GM12878 (cell line): ENCODE results near the gene MDH1B. TPM values are rescaled to one million over a fixed set of nuclear protein-coding genes. Genes with fewer than 3 reads are reported as not detected.

Source experiments
- ATAC-seq: fragments of 200-7000 bp; cut with Tn5 transposase; 3 replicates; pipeline ENCODE4 v1.9.1; 2020; ENCODE audit warnings: mild to moderate bottlenecking, moderate library complexity
- BruUV-seq: library from RNA; stranded (reverse); fragments of 400-500 nt; replicated peaks from 2 replicates; lab custom pipeline; 2021; lab: Mats Ljungman, UMichigan
- CTCF ChIA-PET: fragments of 300-600 bp; sonication (Branson Sonifier 250); formaldehyde crosslinking; extraction: SDS; loops from one replicate; lab custom pipeline; 2021; ENCODE audit warnings: inconsistent platforms; lab: Yijun Ruan, JAX
- POLR2A ChIA-PET: fragments of 350-600 bp; formaldehyde crosslinking; extraction: SDS; loops from one replicate; lab custom pipeline; 2021; ENCODE audit warnings: inconsistent platforms; lab: Charles Lee
- RAD21 ChIA-PET: fragments of 300-600 bp; sonication (Branson Sonifier 250); formaldehyde crosslinking; loops from one replicate; lab custom pipeline; 2023; ENCODE audit warnings: antibody characterized with exemption; ENCODE audit not compliant: unreplicated experiment; lab: Charles Lee
- SMC1A ChIA-PET: fragments of 300-600 bp; sonication (Branson Sonifier 250); formaldehyde crosslinking; loops from one replicate; lab custom pipeline; 2023; ENCODE audit not compliant: unreplicated experiment, uncharacterized antibody; lab: Charles Lee
- DNase-seq: peaks from one replicate; pipeline ENCODE4 v3.0.0-alpha.2; 2011; ENCODE audit warnings: low read depth, low spot score
- FAIRE-seq: peaks from 3 replicates; lab custom pipeline; 2011; peaks lifted over from hg19 to GRCh38; lab: Jason Lieb, UNC
- H2AFZ ChIP-seq: 2 replicates; pipeline ENCODE4 v1.6.0; 2011; ENCODE audit warnings: low read depth, low read length, control low read depth; ENCODE audit not compliant: control insufficient read depth
- H3K27ac ChIP-seq: 2 replicates; pipeline ENCODE4 v1.5.1; 2011; ENCODE audit warnings: control low read depth; ENCODE audit not compliant: control insufficient read depth, insufficient read depth
- H3K27me3 ChIP-seq, 2 experiments: replicated peaks in 1 of 2; 2 replicates each; pipeline versions ENCODE4 v1.6.0 to v1.6.1; 2011; ENCODE audit warnings: low read length in 1 of 2; ENCODE audit not compliant: control insufficient read depth in 2 of 2, insufficient read depth in 2 of 2
- H3K36me3 ChIP-seq, 2 experiments: 2 replicates each; pipeline ENCODE4 v1.5.1; 2011; ENCODE audit warnings: low read length in 1 of 2; ENCODE audit not compliant: control insufficient read depth in 2 of 2, insufficient read depth in 2 of 2
- H3K4me1 ChIP-seq: 2 replicates; pipeline ENCODE4 v1.6.1; 2011; ENCODE audit warnings: mild to moderate bottlenecking, low read length, moderate library complexity, mixed read lengths; ENCODE audit not compliant: control insufficient read depth, insufficient read depth
- H3K4me2 ChIP-seq: 2 replicates; pipeline ENCODE4 v1.6.0; 2011; ENCODE audit warnings: control low read depth; ENCODE audit not compliant: control insufficient read depth, insufficient read depth
- H3K4me3 ChIP-seq: fragments of 200-600 bp; sonication (generic); 2 replicates; pipeline ENCODE4 v1.5.1; 2016
- H3K79me2 ChIP-seq: 2 replicates; pipeline ENCODE4 v1.6.0; 2011; ENCODE audit warnings: low read length; ENCODE audit not compliant: control insufficient read depth, insufficient read depth
- H3K9ac ChIP-seq: 2 replicates; pipeline ENCODE4 v1.8.0; 2011; ENCODE audit warnings: low read length, control low read depth, mixed read lengths; ENCODE audit not compliant: control insufficient read depth, insufficient read depth
- H3K9me3 ChIP-seq: replicated peaks from 3 replicates; pipeline ENCODE4 v1.5.1; 2011; ENCODE audit warnings: mild to moderate bottlenecking, low read length; ENCODE audit not compliant: control insufficient read depth, insufficient read depth
- H4K20me1 ChIP-seq: 2 replicates; pipeline ENCODE4 v1.6.0; 2011; ENCODE audit not compliant: control insufficient read depth, insufficient read depth
- ATF7 ChIP-seq: fragments of 450-650 bp; IDR thresholded peaks from 2 replicates; pipeline ENCODE4 v1.6.1; 2016; ENCODE audit warnings: low read depth, mild to moderate bottlenecking
- CEBPB ChIP-seq, 2 experiments: fragments of 150-350 bp in 1 of 2; IDR thresholded peaks; 2 replicates each; pipeline ENCODE4 v1.6.1; 2012 to 2014; ENCODE audit warnings: low read depth in 2 of 2, low read length in 2 of 2, borderline replicate concordance in 1 of 2, inconsistent platforms in 1 of 2
- CHD4 ChIP-seq: fragments of 200-600 bp; sonication (generic); IDR thresholded peaks from 2 replicates; pipeline ENCODE4 v1.6.1; 2016; ENCODE audit warnings: mild to moderate bottlenecking
- DPF2 ChIP-seq: fragments of 450-650 bp; IDR thresholded peaks from 2 replicates; pipeline ENCODE4 v1.6.1; 2017; ENCODE audit warnings: mild to moderate bottlenecking
- ESRRA ChIP-seq: IDR thresholded peaks from 2 replicates; pipeline ENCODE4 v1.6.1; 2012; ENCODE audit warnings: mild to moderate bottlenecking, low read length, improper control_type of control experiment
- ETV6 ChIP-seq, 2 experiments: fragments of 450-650 bp in 1 of 2; IDR thresholded peaks in 1 of 2; conservative IDR thresholded peaks in 1 of 2; 2 replicates each; pipeline ENCODE4 v1.6.1; 2014; ENCODE audit warnings: antibody characterized with exemption in 1 of 2, borderline replicate concordance in 1 of 2, low read depth in 1 of 2, mild to moderate bottlenecking in 1 of 2, moderate library complexity in 1 of 2
- EZH2 ChIP-seq: IDR thresholded peaks from 2 replicates; pipeline ENCODE4 v1.6.1; 2012; ENCODE audit warnings: low read depth, mild to moderate bottlenecking, control low read depth, inconsistent platforms, low read length, borderline replicate concordance; ENCODE audit not compliant: control insufficient read depth
- IKZF1 ChIP-seq: fragments of 450-650 bp; conservative IDR thresholded peaks from 2 replicates; pipeline ENCODE4 v1.6.1; 2017; ENCODE audit warnings: antibody characterized with exemption, mild to moderate bottlenecking
- IKZF2 ChIP-seq, 2 experiments: fragments of 450-650 bp; IDR thresholded peaks; 2 replicates each; pipeline ENCODE4 v1.6.1; 2017; ENCODE audit warnings: mild to moderate bottlenecking in 2 of 2, moderate library complexity in 2 of 2
- JUNB ChIP-seq: IDR thresholded peaks from 2 replicates; pipeline ENCODE4 v1.6.1; 2016; ENCODE audit warnings: antibody characterized with exemption, mild to moderate bottlenecking
- JUND ChIP-seq: IDR thresholded peaks from 2 replicates; pipeline ENCODE4 v1.6.1; 2012; ENCODE audit warnings: low read depth, mild to moderate bottlenecking, low read length, improper control_type of control experiment, moderate library complexity
- KDM1A ChIP-seq: fragments of 200-600 bp; sonication (generic); IDR thresholded peaks from 2 replicates; pipeline ENCODE4 v1.6.1; 2016; ENCODE audit warnings: borderline replicate concordance
- MXI1 ChIP-seq: fragments of 150-350 bp; IDR thresholded peaks from 2 replicates; pipeline ENCODE4 v1.6.1; 2011; ENCODE audit warnings: low read depth, mild to moderate bottlenecking, inconsistent platforms, low read length, improper control_type of control experiment
- NFYB ChIP-seq: IDR thresholded peaks from 2 replicates; pipeline ENCODE4 v1.6.1; 2011; ENCODE audit warnings: low read depth, mild to moderate bottlenecking, low read length, improper control_type of control experiment, moderate library complexity; ENCODE audit not compliant: insufficient read depth
- PAX8 ChIP-seq: fragments of 450-650 bp; IDR thresholded peaks from 2 replicates; pipeline ENCODE4 v1.6.1; 2017; ENCODE audit warnings: mild to moderate bottlenecking, moderate library complexity
- SMC3 ChIP-seq: IDR thresholded peaks from 2 replicates; pipeline ENCODE4 v1.6.1; 2011; ENCODE audit warnings: low read length, improper control_type of control experiment, borderline replicate concordance
- SUZ12 ChIP-seq: fragments of 200-600 bp; sonication (generic); IDR thresholded peaks from one replicate; pipeline ENCODE4 v1.6.1; 2018; ENCODE audit warnings: antibody characterized with exemption, mild to moderate bottlenecking; ENCODE audit not compliant: unreplicated experiment
- WGBS: methylation state at CpG from one replicate; pipeline ENCODE4 v1.1.6; 2016; ENCODE audit warnings: low lambda C conversion rate; ENCODE audit not compliant: insufficient replicate concordance, insufficient coverage; ENCODE audit errors: missing lambda C conversion rate; 5-methylcytosine and 5-hydroxymethylcytosine counted together
- in situ Hi-C: fragments of 300-500 bp; cut with MboI; formaldehyde crosslinking; loops from 9 replicates; pipeline ENCODE4 v1.14.3; 2018; ENCODE audit warnings: mixed read lengths
- intact Hi-C: fragments of 100-400 bp; cut with micrococcal nuclease; formaldehyde crosslinking; loops from one replicate; pipeline ENCODE4 v1.14.2; 2022; ENCODE audit not compliant: unreplicated experiment
- polyA plus RNA-seq, 11 experiments: library from polyadenylated mRNA; depleted of rRNA in 4 of 11; unstranded in 6 of 11; stranded (reverse) in 5 of 11; fragments of >200 nt; fragmentation: Nextera tagmentation in 4 of 11; fragmentation: Illumina TruSeq in 1 of 11; extraction: Ambion mirVana in 4 of 11; extraction: Trizol in 1 of 11; gene quantifications; 1 replicate in 1 of 11; 2 replicates in 10 of 11; pipeline versions ENCODE4 v1.2.1 to v1.2.3, GENCODE V29; 2011 to 2016; ENCODE audit warnings: inconsistent platforms in 2 of 11, missing spikeins in 2 of 11, low read depth in 1 of 11
- total RNA-seq, 4 experiments: library from RNA; depleted of rRNA in 3 of 4; stranded (reverse); fragments of >200 nt in 3 of 4; fragmentation: Illumina TruSeq in 1 of 4; extraction: Trizol in 1 of 4; gene quantifications; 2 replicates each; pipeline versions ENCODE4 v1.2.1 to v1.2.3, GENCODE V29; 2013 to 2021
- TF ChIP-seq, protein P1 (sequence below): fragments of 150-350 bp; IDR thresholded peaks from 2 replicates; pipeline ENCODE4 v1.6.1; 2014; ENCODE audit warnings: mild to moderate bottlenecking, low read depth, low read length
- TF ChIP-seq, protein P2 (sequence below): IDR thresholded peaks from 2 replicates; pipeline ENCODE4 v1.6.1; 2012; ENCODE audit warnings: mild to moderate bottlenecking, low read depth, low read length

Gene MDH1B
- total and polyA plus RNA-seq, 10 of the 15 experiments (the other 5 are each of a cell fraction or from before 2014, with no cell fraction given) = 0.47 to 1.6 (median 0.98) TPM

- no peaks in the 10 kb centered on the region for H3K9me3 ChIP-seq
- H4K20me1 ChIP-seq = no peaks in the 10 kb centered on the region
- no peaks in the 10 kb centered on the region for H3K79me2 ChIP-seq
- H2AFZ ChIP-seq = no peak overlapping the region
- DNase-seq (no peak), FAIRE-seq (no peak), ATAC-seq (no peak)
- no peak overlapping the region for H3K27ac ChIP-seq
- ChIA-PET SMC1A (interaction anchor here (0.6 kb wide), 1 partner anchor 534 kb away, joined by 3 read pairs; no protein-coding TSS in a partner anchor), POLR2A (no interaction called here), RAD21 (no interaction called here), CTCF (no interaction called here)
- intact Hi-C loops (loop anchor here (10.0 kb wide), 2 partner anchors 270 to 550 kb away; no protein-coding TSS in a partner anchor), in situ Hi-C loops (no loop called here)
- H3K27me3 ChIP-seq = no peaks in the 10 kb centered on the region
- 54% methylated on average over 4 of the region's 5 CpGs for WGBS
- no TSS peak for BruUV-seq
- H3K4me1 ChIP-seq = no peaks in the 10 kb centered on the region
- no peak overlapping the region for H3K4me3 ChIP-seq
- no peaks in the 10 kb centered on the region for H3K36me3 ChIP-seq
- no peak overlapping the region for H3K4me2 ChIP-seq
- H3K9ac ChIP-seq = no peak overlapping the region
- TF ChIP-seq SUZ12 (no peak), ESRRA (no peak), SMC3 (no peak), EZH2 (no peak), IKZF2 (IDR thresholded peaks at IDR 0.05) (no peak), ETV6 (conservative IDR thresholded peaks at IDR 0.05 in 1 of 2, IDR thresholded peaks at IDR 0.05 in 1 of 2; ENCODE audit: borderline replicate concordance in 1 of 2, low read depth in 1 of 2) (no peak), DPF2 (no peak), PAX8 (no peak), NFYB (no peak), CEBPB (IDR thresholded peaks at IDR 0.05; ENCODE audit: borderline replicate concordance in 1 of 2, low read depth in 2 of 2, low read length in 2 of 2) (no peak), JUNB (no peak), CHD4 (no peak), IKZF1 (no peak), KDM1A (no peak), JUND (no peak), ATF7 (no peak), MXI1 (no peak)
- TF ChIP-seq, protein P1, sequence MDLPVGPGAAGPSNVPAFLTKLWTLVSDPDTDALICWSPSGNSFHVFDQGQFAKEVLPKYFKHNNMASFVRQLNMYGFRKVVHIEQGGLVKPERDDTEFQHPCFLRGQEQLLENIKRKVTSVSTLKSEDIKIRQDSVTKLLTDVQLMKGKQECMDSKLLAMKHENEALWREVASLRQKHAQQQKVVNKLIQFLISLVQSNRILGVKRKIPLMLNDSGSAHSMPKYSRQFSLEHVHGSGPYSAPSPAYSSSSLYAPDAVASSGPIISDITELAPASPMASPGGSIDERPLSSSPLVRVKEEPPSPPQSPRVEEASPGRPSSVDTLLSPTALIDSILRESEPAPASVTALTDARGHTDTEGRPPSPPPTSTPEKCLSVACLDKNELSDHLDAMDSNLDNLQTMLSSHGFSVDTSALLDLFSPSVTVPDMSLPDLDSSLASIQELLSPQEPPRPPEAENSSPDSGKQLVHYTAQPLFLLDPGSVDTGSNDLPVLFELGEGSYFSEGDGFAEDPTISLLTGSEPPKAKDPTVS = no peak
- TF ChIP-seq, protein P2, sequence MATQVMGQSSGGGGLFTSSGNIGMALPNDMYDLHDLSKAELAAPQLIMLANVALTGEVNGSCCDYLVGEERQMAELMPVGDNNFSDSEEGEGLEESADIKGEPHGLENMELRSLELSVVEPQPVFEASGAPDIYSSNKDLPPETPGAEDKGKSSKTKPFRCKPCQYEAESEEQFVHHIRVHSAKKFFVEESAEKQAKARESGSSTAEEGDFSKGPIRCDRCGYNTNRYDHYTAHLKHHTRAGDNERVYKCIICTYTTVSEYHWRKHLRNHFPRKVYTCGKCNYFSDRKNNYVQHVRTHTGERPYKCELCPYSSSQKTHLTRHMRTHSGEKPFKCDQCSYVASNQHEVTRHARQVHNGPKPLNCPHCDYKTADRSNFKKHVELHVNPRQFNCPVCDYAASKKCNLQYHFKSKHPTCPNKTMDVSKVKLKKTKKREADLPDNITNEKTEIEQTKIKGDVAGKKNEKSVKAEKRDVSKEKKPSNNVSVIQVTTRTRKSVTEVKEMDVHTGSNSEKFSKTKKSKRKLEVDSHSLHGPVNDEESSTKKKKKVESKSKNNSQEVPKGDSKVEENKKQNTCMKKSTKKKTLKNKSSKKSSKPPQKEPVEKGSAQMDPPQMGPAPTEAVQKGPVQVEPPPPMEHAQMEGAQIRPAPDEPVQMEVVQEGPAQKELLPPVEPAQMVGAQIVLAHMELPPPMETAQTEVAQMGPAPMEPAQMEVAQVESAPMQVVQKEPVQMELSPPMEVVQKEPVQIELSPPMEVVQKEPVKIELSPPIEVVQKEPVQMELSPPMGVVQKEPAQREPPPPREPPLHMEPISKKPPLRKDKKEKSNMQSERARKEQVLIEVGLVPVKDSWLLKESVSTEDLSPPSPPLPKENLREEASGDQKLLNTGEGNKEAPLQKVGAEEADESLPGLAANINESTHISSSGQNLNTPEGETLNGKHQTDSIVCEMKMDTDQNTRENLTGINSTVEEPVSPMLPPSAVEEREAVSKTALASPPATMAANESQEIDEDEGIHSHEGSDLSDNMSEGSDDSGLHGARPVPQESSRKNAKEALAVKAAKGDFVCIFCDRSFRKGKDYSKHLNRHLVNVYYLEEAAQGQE = no peak
These were observed 39.2 kb upstream of the MDH1B start for GRCh38 chr2:206804326-206804725.
